NCI-H1436 treated with DMSO at 0.1 percent for 48 hours (cell line): ENCODE results near the gene PHF23.

ENCODE experiments used
- DNase-seq: peaks from one replicate; lab custom pipeline; 2025; lab: John Stamatoyannopoulos, UW

The PHF23 gene

GRCh38 chr17:7239091-7240027 lies at the start of gene PHF23:
Gene PHF23, minus strand, starts transcription at chr17:7239457. Its CDS starts 178 bp downstream, at chr17:7239279.
- DNase-seq = peak; percentile 97

- no peak for DNase-seq
Measured at GRCh38 chr17:7285679-7286078, 46.4 kb upstream of the PHF23 start.

GRCh38 chr17:7284911-7285310 lies 45.7 kb upstream of the PHF23 start:
- DNase-seq = no peak

- DNase-seq = no peak
Measured at GRCh38 chr17:7283471-7284216, 44.4 kb upstream of the PHF23 start.

GRCh38 chr17:7282752-7283321 lies 43.6 kb upstream of the PHF23 start:
- DNase-seq = no peak

GRCh38 chr17:7281953-7282751 lies 42.9 kb upstream of the PHF23 start:
- DNase-seq = no peak

- no peak for DNase-seq
Measured at GRCh38 chr17:7281074-7281952, 42.1 kb upstream of the PHF23 start, which contains the start of gene SLC2A4. Gene SLC2A4, plus strand, starts transcription at chr17:7281718. Its CDS starts 217 bp downstream, at chr17:7281935.

GRCh38 chr17:7280519-7281073 lies 41.3 kb upstream of the PHF23 start:
- DNase-seq = peak; percentile 41

- no peak for DNase-seq
Measured at GRCh38 chr17:7279448-7279847, 40.2 kb upstream of the PHF23 start.

GRCh38 chr17:7266784-7267183 lies 27.5 kb upstream of the PHF23 start:
- DNase-seq = no peak

- no peak for DNase-seq
Measured at GRCh38 chr17:7263801-7264078, 24.5 kb upstream of the PHF23 start.

GRCh38 chr17:7262935-7263800 lies 23.9 kb upstream of the PHF23 start:
- no peak for DNase-seq

- no peak for DNase-seq
Measured at GRCh38 chr17:7262192-7262934, 23.1 kb upstream of the PHF23 start, which contains the start of gene CLDN7. Gene CLDN7, minus strand, starts transcription at chr17:7262478. Its CDS starts 435 bp downstream, at chr17:7262043.

- no peak for DNase-seq
Measured at GRCh38 chr17:7261379-7262191, 22.3 kb upstream of the PHF23 start.

GRCh38 chr17:7260651-7261378 lies 21.6 kb upstream of the PHF23 start:
- no peak for DNase-seq

- no peak for DNase-seq
Measured at GRCh38 chr17:7260151-7260550, 20.9 kb upstream of the PHF23 start.

GRCh38 chr17:7259555-7259889 lies 20.3 kb upstream of the PHF23 start:
- no peak for DNase-seq
